Activated CD8-positive, alpha-beta memory T cell treated with anti-CD3 and anti-CD28 coated beads for 24 hours (primary cell): ENCODE data around the gene MORN1.

Experiments
- DNase-seq: peaks from one replicate; pipeline ENCODE4 v3.0.0-alpha.2; 2020

Gene MORN1

GRCh38 chr1:2384941-2385481 lies 6.3 kb downstream of the MORN1 start:
- DNase-seq, result no peak

- DNase-seq, result no peak
These were observed 7.1 kb downstream of the MORN1 start for GRCh38 chr1:2384130-2384860.

- DNase-seq, result no peak
These were observed 7.8 kb downstream of the MORN1 start for GRCh38 chr1:2383576-2383975.

- no peak for DNase-seq
These were observed 8.6 kb downstream of the MORN1 start for GRCh38 chr1:2382621-2383361.

- DNase-seq, result peak; percentile 91
These were observed 9.4 kb downstream of the MORN1 start for GRCh38 chr1:2381741-2382620.

GRCh38 chr1:2380816-2381591 lies 10.3 kb downstream of the MORN1 start:
- no peak for DNase-seq

GRCh38 chr1:2379733-2380404 lies 11.5 kb downstream of the MORN1 start:
- DNase-seq, result no peak

GRCh38 chr1:2378956-2379732 lies 12.2 kb downstream of the MORN1 start:
- no peak for DNase-seq

GRCh38 chr1:2378441-2378851 lies 12.9 kb downstream of the MORN1 start:
- DNase-seq, result no peak

GRCh38 chr1:2377751-2378440 lies 13.5 kb downstream of the MORN1 start:
- no peak for DNase-seq

GRCh38 chr1:2376931-2377672 lies 14.3 kb downstream of the MORN1 start:
- DNase-seq, result no peak

- DNase-seq, result no peak
These were observed 15.1 kb downstream of the MORN1 start for GRCh38 chr1:2376261-2376741.

- no peak for DNase-seq
These were observed 15.5 kb downstream of the MORN1 start for GRCh38 chr1:2375923-2376260.

GRCh38 chr1:2375246-2375922 lies 16.0 kb downstream of the MORN1 start:
- DNase-seq, result no peak

- DNase-seq, result no peak
These were observed 16.9 kb downstream of the MORN1 start for GRCh38 chr1:2374252-2375155.

- DNase-seq, result no peak
These were observed 17.7 kb downstream of the MORN1 start for GRCh38 chr1:2373551-2374251.
